ENCODE results near the gene KIF26B.

The KIF26B gene

DNA sequence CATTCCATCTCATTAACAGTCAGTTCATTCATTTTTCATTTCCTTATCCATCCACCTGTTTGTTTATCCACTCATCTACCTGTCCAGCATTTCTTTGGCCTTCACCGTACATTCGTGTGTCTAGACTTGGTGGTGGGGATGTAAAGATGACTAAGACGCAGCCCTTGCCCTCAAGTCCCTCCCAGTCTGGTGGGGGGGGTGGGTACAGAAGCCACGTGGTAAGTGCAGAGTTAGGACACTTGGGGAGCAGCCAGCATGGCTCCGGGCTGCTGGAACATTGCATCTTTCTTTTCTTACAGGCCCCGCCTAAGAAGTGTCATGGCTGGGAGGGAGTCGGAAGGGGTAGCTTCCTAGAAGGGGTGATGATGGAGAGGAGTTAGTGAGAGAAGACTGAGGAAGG, 17.2 kb downstream of the KIF26B start:
- DNase-seq (ENCODE audit: low read depth in 2 of 2), result no peak

DNA sequence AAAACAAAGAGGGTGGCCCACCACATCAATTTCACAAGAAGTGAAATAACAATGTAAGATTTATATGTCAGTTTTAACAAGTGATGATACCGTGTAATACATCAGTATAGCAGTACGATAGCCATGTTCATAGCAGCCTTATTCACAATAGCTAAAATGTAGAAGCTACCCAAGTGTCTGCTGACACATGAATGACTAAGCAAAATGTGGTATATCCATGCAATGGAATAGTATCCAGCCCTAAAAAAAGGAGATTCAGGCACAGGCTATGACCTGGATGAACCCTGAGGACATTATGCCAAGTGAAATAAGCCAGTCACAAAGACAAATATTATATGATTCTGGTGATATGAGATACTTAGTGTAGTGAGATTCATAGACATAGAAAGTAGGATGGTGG, 18.0 kb downstream of the KIF26B start:
- no peak for DNase-seq (ENCODE audit: low read depth in 2 of 2)

DNA sequence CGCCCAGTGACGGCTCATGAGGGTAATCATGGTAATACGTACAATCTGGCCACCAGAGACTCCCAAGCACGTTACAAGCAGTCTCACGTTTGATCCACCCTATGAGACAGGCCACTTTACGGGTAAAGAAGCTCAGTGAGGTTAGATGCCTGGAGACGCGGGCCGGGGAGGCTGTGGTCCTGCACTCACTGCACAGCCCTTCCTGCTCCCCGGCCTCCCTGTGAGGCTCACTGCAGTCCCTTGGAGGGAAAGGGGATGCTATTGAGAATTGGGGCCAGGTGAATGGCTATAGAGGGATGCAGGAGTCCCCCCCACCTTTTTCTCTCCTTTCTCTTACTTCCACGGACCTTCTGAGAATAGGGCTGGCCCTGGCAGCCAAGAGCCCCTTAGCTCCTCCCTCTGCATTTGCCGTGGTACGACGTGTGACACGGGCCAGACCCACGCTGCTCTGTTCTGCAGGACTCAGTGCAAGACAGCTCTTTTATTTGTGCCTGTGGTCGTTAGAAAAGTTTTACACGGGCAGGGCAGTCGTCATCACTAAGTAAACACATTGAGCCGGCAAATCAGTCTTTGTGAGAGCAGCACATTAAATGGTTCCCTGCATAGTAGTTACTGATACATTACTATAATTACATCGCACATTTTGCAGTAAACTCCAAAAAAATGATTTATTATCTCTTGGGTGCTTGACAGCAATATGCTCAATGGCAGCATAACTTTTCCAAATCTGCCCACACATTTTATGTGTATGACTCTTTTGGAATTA, 18.8 kb downstream of the KIF26B start:
- no peak for DNase-seq (ENCODE audit: low read depth in 2 of 2)

- DNase-seq (ENCODE audit: low read depth in 2 of 2), result no peak
Observed at GRCh38 chr1:245177071-245177900, 22.5 kb downstream of the KIF26B start.

GRCh38 chr1:245179706-245180105, 24.9 kb downstream of the KIF26B start:
- DNase-seq (ENCODE audit: low read depth in 2 of 2), result no peak

DNA sequence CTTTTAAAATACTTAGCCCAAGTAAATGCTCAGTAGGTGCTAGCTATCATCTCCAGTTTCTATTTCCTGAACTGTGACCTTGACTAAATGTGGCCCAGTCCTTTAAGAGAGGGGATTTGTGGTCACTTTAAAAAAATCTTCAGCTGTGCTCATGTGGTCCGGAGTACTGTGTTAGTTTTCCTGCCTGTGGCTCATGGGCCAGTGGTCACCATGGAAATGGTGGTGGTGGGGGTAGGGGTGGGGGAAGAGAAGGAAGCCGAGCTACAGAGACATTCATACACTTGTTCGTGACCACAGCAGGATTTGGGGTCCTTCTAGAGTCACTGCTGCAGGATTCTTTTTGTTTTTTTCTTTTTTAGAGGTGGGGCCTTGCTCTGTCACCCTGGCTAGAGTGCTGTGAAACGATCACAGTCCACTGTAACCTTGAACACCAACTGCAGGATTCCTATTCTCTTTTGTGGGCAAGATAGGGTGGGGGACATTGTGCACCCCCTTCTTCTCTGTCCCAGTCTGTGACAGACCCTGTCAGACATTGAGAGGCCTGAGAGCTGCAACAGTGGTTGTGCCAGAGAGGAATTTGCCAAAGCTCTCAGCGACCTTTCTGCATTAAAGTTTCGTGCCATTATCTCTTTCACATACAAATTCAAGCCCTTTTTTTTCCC, 25.8 kb downstream of the KIF26B start:
- no peak for DNase-seq (ENCODE audit: low read depth in 2 of 2)

DNA sequence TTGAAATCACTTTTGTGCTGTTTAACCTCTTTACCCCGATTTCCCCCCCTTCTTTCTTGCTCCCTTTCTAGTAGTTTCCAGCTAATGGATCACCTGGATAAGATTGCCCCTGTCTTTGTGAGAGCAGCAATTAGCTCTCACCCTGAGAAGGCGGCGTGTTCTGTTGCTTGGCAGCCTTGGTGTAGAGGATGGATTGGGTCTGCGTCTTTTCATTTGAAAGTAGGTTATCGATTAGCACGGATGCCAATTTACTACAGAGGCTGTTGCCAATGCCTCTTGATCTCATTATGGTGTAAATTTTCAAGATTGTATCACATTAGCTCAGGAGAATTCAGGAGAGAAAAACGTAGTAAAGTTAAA, 26.4 kb downstream of the KIF26B start:
- DNase-seq (ENCODE audit: low read depth in 2 of 2), result no peak

- DNase-seq (ENCODE audit: low read depth in 2 of 2), result no peak
Observed at GRCh38 chr1:245182028-245182427, 27.2 kb downstream of the KIF26B start.

GRCh38 chr1:245183429-245183828, 28.6 kb downstream of the KIF26B start:
- no peak for DNase-seq (ENCODE audit: low read depth in 2 of 2)

DNA sequence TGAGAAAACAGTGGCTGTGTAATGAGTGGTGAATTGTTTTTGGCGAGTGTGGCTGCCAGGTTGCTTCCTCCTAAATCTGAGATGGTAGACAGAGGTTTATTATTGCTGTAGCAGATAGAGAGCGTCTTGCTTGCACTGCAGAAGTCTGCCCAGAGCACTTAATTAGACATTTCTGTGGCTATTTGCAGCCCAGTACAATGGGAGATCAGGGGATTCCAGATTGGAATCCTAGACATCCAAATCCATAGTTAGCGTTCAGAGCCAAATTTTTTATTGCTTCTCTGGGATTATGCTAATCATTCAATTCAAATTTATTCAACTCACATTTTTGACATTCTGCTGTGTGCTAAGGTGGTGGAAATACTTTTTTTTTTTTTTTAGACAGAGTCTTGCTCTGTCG, 30.0 kb downstream of the KIF26B start:
- no peak for DNase-seq (ENCODE audit: low read depth in 2 of 2)

DNA sequence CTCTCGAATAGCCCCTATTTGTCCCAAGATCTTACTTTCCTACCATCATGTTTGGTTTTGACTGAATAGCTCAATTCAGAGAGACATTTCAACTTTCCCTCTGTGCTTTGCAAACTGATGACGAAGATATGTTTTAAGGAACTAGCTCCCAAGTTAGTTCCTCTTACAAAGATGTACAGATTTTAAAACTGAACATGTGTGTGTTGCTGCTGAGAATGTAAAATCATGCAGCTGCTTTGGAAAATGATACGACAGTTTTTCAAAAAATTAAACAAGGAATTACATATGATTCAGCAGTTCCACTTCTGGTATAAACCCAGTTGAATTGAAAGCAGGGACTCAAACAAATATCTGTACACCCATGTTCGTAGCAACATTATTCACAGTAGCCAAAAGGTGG, 33.6 kb downstream of the KIF26B start:
- no peak for DNase-seq (ENCODE audit: low read depth in 2 of 2)

GRCh38 chr1:245195398-245195797, 40.6 kb downstream of the KIF26B start:
- DNase-seq (ENCODE audit: low read depth in 2 of 2), result no peak

DNA sequence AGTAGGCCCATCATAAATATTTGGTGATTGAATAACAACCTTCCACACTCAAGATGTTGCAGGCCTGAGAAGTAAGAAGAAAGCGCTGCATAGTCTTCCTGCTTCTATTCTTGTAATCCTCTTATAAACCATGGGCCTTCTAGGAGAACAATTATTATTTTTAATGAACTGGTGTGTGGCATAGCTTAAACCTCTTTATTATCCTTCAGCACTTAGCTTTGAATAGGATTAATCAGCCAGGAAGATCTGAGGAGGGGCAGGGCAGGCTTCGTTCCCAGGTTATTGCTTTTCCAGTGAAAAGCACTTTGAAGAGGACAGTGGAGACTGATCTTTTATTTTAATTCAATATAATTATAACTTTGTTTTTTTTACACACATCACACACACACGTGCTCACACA, 42.3 kb downstream of the KIF26B start:
- DNase-seq (ENCODE audit: low read depth in 2 of 2), result no peak

DNA sequence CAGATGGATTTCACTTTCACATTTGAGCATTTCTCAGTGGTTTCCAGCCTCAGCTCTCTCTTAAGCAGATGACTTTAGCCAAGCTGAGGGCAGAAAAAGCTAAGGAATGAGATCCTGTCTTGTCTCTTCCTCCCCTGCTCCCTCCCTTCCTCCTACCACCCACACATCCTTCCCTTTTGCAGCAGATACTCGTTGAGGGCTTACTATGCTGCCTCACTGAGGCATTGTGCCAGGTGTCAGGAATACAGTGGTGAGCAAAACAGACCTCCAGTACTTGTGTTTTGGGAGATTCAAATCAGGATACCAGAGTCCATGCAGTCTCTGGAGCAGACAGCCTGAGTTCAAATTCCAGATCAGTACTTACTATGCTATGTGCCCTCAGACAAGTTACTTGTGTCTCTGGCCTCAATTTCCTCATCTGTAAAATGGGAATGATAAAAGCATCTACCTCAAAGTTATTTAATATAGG, 43.2 kb downstream of the KIF26B start:
- peak; percentile 50 to 53 for DNase-seq (ENCODE audit: low read depth in 2 of 2)

- no peak for DNase-seq (ENCODE audit: low read depth in 2 of 2)
Observed at GRCh38 chr1:245198748-245199516, 44.1 kb downstream of the KIF26B start.

DNA sequence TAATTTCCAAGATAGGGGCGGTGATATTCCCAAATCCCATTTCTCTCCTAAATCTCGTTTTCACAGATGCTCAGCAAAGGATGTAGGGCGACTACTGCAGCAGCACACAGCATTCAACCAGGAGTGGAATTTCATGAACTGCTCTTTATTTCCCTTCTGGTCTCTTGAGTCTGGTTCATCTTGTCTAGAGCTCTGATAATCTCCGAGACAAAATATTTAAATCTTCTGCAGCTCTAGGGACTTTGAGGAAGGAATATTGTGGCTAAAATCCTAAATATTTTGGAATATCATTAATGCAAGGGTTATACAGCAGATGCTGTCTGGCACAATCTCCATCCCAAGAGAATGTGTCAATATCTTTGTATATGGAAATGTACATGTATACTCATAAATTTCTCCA, 45.4 kb downstream of the KIF26B start:
- DNase-seq (ENCODE audit: low read depth in 2 of 2), result no peak

DNA sequence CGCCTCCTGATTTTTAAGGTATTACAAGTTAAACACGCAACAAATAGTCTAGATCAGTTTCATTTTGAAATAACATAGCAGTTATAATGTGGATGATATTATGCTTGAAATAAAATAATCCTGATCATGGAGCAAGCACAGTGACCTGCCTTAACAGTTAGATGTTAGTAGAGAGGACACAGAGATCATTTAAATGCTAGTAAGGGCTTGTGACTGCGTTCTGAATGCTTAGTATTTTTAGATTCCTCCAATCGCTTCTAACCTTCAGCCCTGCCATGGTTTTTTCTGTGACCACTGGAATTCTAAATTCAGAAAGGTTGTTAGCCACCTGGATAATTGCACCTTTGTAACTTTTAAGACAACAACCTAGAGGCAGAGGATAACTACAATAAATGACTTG, 46.4 kb downstream of the KIF26B start:
- no peak for DNase-seq (ENCODE audit: low read depth in 2 of 2)

DNA sequence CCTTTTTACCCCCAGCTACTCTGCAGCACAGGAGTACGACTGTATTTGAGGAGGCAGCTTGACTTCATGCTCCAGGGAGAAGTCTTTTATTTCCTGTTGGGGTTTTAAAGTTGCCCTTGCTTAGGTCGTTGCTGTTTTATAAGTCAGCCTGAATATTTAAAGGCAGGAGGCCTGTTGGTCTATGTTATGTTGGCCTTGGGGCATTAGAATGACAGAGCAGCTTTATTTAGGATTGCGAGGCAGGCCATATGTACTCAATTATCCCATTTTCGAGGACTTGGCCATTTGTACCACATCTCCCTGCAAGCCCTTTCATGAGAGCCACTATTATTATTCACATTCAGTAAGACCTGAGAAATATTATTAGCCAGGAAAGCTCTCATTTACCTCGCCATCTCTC, 47.0 kb downstream of the KIF26B start:
- no peak for DNase-seq (ENCODE audit: low read depth in 2 of 2)

- peak in 1 of 2 experiments; percentile 22 for DNase-seq (ENCODE audit: low read depth in 2 of 2)
Observed at GRCh38 chr1:245205396-245205795, 50.6 kb downstream of the KIF26B start.

DNA sequence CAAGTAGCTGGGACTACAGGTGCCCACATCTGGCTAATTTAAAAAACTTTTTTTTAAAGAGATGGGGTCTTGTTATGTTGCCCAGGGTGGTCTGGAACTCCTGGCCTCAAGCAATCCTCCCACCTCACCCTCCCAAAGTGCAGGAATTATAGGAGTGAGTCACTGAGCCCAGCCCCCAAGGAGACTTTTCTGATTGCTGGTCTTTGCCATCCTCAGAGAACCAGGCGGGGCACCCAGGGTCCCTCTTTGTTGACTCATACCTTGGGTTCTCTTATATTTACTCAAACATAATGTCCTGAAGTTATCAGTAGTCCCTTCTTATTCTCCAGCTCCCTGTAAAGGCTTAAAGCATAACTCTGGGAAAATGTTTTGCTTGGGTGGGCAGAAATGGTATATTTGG, 51.1 kb downstream of the KIF26B start:
- DNase-seq (ENCODE audit: low read depth in 2 of 2), result no peak

GRCh38 chr1:245207056-245207638, 52.4 kb downstream of the KIF26B start:
- no peak for DNase-seq (ENCODE audit: low read depth in 2 of 2)
